Stimulated activated CD4-positive, alpha-beta T cell treated with anti-CD3 and anti-CD28 coated beads, Interleukin-1b, Interleukin-23, amount 100 ng/mL, for 24 hours (primary cell): ENCODE measurements around the gene SLC12A7.
A peak's percentile ranks its signal among the peaks of the same experiment; 100 is the strongest.
"Not testable (repeated sequence)": the region's sequence is repeated elsewhere in the genome, so short reads cannot be mapped to it uniquely, and the experiment has no call there.

ENCODE experiments used
- DNase-seq, 4 experiments: peaks; one replicate each; pipeline ENCODE4 v3.0.0-alpha.2; 2020; ENCODE audit warnings: low read depth in 4 of 4, low spot score in 1 of 4

Gene SLC12A7

DNA sequence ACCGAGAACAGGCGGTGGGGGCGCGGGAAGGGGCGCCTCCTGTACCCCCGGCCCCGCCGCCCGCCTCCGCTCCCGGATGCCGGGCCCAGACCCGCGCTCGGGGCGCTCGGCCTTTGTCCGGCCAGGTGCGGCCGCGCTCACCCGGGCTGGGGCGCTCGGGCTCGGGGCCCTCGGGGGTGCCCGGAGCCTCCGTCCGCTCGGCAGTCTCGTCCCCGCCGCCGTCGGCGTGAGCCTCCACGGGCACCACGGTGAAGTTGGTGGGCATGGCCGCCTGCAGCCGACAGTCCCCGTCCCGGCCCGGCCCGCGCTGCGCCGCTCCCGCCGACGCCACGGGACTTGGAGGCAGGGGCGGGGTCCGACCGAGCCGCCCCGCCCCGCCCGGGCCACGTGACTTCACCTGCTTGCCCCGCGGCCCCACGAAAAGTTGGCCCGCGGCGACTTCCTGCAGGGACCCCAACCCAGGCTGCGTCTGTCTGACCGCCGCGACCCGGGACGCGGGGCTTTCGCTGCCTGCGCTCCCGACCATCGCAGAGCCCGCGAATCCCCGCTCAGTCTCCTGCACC is at the start of gene SLC12A7:
TSS of gene SLC12A7 (minus strand) at position 337 of the 563 bp plus-strand sequence. CDS start at position 265, 72 bp downstream.
- peak; percentile 18 to 60 (median 44) for DNase-seq

DNA sequence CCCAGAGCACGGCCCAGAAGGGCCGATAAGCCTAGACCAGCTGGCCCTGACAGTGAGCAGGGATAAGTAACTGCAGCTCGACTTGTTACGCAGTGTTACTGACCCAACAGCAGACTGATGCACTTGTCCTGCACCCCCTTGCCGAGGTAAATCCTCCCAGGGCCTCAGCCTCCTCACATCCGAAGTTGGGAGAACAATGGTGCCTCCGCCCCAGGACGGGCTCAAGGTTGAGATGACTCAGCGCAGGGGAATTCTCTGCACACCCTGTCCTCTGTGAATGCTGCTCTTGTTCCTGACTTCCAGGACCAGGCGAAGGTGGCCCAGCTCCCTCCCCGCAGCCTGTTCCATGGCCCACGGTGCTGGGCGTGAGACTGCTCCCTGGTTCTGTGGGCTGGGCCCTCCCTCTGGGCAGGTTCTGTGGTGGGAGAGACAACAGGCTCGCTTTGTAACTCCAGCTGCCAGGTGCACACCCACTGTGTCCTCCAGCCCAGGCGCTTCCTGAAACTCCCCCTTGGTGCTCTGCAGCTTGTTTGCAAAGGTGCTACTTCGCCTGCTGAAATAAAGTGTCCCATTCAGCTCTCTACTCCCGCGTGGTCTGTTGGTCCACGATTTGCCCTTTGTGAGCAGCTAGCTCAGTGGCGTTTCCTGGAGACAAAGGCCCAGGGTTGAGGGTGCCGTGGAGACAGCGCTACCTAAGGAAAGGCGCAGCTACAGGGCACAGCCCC is 49.4 kb upstream of the SLC12A7 start:
- DNase-seq = no peak

DNA sequence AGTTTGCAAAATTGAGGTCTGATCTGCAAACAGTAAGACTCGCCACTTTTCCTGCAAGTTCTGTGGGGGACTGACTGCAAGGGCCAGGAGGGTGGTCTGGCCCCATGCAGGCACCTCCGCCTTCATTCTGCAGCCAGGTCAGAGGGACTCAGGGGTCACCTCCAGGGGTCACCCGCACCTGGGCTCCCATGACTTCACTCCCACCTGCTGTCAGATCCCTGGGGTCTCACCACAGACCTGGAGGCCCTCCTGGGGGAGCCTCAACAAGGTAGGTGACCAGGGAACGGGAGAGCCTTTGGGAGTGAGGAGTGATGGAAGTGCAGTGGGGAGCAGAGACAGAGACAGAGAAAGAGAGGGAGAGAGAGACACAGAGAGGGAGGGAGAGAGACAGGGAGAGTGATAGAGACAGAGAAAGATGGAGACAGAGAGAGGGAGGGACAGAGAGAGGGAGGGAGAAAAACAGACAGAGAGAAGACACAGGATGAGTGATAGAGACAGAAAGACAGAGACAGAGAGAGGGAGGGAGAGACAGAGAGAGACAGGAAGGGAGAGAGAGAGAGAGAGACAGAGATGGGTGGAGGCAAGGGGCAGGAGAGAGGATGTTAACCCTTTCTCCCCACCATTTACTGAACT is 48.0 kb upstream of the SLC12A7 start:
- DNase-seq = no peak

DNA sequence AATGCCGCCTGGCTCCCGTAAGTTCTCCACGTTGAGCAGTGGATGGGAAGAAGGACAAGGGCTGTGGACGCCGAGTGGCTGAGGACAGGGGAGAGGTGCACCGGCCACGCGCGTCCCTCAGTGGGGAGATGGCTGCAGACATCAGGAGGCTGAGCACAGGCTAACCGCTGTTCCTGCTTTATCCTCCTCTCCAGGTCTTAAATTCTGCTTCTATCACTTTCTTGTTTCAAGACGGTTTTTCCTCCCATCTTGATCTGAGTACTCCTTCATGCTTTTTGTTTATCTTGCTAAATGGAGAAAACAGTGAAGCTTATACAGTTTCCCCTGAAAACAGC is 47.4 kb upstream of the SLC12A7 start:
- DNase-seq = no peak

DNA sequence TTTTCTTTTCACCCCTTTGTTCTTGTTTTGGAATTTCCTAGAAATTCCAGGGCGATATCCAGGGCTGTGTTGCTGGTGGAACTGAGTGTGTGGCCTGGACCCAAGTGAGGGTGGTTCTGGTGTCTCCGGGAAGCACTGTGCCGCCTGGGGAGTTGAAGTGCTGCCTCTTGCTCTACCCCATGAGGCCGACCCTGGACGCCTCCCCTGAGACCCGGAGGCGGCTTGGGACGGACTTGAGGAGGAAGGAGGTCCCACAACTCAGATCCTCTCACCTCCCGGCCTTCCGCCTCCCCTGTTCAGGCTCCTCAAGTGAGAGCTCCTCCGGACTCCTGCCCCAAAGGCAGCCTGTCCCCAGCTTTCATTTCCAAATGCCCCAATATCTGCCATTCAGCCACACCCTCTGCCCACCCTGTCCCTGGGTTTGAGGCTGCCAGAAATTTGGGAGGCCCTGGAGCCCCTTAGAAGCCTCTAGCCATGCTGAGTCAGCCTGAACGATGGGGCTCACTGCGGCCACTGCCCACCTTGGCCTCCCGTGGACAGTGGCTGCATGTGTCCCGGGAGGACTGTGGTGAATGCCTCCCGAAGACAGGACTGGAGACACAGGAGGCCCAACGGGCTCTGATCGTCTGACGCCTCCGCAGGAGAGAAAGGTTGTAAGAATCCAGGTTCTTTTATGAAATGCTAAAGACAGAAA is 46.9 kb upstream of the SLC12A7 start:
- no peak for DNase-seq

DNA sequence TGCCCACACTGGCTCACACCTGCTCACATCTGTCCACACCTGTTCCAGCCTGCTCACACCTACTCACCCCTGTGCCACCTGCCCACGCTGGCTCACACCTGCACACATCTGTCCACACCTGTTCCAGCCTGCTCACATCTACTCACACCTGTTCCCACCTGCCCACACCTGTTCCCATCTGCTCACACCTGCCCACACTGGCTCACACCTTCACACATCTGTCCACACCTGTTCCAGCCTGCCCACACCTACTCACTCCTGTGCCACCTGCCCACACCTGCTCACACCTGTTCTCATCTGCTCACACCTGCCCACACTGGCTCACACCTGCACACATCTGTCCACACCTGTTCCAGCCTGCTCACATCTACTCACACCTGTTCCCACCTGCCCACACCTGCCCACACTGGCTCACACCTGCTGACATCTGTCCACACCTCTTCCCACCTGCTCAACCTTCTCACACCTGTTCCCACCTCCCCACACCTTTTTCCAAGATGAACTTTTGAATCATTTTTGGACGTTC is 45.7 kb upstream of the SLC12A7 start:
- not testable (repeated sequence) for DNase-seq

DNA sequence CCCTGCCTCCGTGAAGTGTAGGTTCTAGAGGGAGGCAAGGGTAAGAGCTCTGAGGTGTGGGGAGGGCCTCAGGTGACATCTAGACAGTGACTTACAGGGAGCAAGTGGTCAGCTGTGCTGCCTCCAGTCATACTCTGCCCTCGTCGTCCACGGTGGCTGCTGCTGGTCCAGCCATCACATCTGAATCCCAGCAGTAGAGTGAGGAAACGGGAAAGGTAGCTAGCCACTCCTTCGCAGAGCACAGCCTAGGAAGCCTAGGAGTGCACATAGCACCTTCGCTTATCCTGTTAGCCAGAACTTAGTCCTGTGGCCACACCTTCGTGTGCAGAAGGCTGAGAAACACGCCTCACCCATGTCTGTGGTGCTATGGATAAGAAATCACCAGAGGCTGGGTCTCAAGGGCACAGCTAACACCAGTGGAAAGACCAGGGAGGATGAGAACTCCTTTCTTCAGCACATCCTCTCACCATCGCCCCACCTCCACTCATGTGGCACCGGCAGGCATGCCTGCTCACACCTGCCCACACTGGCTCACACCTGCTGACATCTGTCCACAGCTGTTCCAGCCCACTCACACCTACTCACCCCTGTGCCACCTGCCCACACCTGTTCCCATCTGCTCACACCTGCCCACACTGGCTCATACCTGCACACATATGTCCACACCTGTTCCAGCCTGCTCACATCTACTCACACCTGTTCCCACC is 45.0 kb upstream of the SLC12A7 start:
- no peak for DNase-seq

DNA sequence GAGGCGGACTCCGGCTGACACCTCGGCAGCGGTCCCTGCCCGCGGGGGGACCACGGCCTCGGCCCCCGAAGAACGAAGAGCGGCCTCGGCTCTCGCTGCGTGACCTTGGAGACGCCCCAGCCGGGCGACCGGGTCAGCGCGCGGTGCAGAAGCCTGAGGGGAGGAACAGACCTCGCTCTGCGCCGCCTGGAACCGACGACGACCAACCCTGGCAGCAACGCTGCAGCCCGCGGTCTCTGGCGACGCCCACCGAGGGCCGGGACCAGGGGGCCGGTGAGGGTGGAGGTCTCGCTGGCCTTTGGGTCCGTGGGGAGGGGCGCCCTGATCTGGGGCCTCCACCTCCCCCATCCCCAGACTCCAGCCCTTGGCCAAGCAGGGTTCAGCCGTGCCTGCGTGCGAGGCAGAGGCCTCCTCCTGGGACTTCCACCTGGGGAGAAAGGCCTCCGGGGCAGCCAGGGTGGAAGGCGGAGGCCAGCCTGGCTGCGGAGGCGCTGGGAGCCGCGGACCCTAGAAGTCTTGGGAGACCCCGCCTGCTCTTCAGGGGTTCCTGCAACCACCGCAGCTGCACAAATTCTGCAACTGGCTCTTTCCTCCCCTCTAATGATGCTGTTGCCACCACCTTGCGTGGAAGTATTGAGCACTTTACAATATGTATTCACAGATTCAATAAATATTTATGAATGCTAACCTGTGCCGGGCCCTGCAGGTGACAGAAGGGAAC is 44.3 kb upstream of the SLC12A7 start:
- no peak for DNase-seq

DNA sequence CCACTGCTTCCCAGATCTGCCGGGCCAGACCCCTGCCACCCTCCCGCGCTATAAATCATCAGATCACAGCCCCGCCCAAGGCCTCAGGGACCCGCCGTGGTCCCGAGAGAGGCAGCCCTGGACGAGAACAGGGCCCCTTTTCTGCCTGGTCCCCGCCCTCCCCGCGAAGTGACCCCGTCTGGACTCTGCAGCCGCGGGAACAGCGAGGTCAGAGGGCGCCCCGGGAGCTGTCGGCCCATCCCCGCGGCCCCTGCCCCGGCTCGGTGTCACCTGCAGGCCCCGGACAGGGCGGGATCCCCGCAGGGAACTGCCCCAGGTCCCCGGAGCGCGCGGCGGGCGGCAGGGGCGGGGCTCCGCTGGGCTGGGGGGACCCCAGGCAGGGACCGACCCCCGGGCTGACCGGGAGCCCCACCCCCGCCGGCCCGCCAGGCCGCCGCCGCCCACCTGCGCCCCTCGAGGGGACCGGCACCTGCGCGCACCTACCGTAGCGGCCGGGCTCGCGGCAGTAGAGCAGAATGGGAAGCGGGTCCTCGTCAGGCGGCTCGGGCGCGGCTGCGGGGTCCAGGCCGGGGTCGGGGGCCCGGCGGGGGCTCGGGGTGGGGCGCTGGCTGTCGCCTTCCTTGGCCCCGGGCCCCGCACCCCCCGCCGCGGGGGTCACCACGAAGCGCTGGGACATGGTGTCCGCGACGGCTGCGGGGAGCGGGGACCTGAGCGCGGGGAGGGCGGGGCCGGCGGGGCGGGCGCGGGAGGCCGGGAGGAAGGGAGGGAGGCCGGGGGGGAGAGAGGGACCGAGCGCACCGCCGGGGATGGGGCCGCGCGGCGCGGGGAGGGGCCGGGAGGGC is 43.5 kb upstream of the SLC12A7 start:
- no peak for DNase-seq

DNA sequence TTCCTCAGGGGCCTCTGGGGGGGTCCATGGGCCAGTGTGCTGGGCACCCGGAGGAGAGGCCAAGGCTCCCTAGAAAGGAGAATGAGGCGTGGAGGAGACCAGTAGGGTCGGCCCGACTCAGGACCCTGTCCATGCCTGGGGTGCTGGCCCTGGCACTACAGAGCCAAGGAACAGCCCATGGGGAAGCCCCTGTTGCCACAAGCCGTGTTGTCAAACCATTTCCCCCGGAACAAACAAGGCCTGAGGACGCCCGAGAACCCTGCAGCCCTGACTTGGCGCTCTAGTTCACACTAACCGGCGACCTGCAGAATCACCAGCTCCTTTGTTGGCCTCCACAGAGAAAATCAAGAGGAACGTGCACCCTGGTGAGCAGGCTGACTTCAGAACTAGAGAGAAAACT is 41.6 kb upstream of the SLC12A7 start:
- no peak for DNase-seq

DNA sequence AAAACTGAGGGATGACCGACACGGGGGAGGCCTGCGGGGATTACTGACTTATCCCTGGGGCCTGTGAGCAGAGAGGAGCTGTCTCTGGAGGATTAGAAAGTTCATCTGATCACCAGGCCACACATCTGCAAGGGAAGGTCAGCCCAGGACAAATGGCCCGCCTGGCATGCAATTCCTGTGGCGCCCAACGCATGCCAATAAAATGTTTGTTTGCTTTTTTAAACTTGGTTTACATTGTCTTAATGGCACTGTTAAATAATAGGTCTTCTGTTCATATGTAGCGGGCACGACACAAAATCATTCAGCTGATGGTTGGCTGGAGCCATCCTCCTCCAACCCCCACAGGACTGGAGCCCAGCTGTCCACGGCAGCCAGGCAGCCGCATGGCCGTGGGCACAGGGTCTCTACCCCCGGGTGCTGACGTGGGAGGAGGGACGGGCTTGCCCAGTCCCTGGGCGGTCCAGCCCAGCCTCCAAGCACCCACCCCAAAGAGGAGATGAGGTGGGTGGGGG is 41.0 kb upstream of the SLC12A7 start:
- DNase-seq = no peak

DNA sequence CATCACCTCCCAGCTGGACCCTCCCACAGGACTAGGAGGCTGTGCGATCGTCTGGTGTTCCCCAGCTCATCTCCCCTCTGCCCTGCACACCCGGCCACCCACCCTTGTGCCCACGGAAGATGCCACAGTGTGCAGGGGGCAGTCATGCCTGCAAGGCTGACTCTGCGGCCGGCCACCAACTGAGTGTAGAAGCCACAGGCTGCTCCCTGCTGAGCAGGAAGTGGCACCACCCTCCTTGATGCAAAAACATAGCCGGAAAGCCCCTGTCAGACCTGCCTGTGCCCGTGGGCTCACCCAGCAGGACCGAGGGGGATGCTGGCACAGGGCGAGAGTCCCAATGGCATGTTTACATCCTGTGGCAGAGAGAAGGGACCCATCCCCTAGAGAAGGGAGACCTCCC is 40.3 kb upstream of the SLC12A7 start:
- no peak for DNase-seq

DNA sequence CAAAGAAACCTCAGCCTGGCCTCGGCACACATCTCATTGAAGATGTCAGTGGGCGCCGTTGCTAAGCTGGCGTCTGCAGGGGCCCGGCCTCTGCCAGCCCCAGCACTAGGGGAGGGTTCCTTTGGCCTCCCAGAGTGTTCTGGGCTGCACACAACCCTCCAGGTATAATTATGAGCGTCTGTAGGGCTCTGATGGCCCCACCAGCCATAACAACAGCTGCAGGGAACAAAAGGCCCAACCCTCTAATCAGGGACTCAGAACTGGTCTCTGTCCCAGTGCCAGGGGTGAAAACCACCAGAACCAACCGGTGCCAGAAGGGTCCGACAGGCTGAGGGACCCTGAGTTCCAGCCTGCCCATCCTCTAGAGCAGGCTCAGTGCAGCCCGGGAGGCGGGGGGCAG is 39.5 kb upstream of the SLC12A7 start:
- no peak for DNase-seq

DNA sequence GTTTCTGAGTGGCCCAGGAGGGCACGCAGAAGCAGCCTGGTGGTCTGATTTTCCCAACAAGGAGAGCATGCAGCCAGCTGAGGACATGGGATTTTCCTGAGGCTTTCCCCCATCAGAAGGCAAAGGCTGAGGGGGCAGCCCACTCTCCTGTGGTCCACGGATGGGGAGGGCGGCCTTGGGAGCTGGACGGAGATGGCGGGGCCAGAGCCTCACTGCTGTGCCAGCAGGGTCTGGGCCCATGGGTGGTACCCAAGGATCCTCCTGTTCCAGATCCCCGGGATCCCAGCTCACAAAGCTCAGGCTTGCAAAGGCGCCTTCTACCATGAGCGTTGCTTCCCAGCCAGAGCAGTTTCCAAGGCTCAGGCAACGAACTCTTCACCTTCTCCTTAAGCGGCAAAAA is 39.0 kb upstream of the SLC12A7 start:
- no peak for DNase-seq

DNA sequence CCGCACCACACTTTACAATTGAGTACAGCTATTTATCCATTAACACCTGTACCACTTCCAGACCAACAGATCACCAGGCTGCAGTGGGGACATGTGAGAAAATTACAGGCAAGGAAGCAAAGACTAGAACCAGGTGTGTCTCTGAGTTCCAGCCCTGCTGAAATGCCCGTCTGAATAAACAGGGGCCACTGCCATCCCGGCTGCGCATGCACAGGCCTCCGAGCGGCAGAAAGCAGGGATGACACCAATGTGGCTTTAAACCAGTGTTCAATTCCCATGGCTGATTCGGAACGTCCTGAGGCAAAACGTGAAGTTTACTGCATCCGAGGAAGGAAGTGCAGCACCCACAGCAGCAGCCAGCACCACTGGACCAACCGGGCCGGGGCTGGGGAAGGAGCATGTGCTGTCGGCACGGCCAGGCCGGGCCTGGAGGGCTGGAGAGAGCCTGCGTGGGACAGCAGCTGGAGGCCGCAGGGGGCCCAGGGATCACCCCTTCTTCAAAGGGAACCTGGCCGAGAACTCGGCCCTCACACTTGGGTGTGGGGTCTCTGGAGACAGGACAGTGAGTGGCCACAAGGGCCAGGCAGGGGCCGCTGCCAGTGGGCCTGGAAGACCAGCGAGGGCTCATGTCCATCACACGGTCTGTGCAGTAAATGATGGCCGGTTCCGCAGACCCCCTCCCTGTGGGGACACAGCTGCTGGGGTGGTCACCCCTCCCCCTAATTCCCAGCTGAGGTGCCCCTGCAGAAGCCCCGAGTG is 33.0 kb upstream of the SLC12A7 start:
- DNase-seq = no peak

DNA sequence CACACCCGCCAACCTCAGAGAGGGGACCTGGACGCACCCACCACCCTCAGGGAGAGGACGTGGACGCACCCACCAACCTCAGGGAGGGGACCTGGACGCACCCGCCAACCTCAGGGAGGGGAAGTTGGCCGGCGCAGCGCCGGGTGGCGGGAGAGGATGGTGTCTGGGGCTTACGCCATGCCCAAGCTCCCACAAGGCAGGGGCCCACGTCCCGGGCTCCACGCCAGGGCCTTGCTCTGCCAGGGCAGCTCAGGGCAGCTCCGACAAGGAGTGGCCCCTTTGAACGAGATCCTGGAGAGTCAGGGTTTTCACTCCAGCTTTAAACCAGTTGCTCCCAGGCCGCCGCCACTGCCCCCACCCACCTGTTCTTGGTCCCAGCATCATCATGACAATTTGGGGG is 32.2 kb upstream of the SLC12A7 start:
- no peak for DNase-seq

DNA sequence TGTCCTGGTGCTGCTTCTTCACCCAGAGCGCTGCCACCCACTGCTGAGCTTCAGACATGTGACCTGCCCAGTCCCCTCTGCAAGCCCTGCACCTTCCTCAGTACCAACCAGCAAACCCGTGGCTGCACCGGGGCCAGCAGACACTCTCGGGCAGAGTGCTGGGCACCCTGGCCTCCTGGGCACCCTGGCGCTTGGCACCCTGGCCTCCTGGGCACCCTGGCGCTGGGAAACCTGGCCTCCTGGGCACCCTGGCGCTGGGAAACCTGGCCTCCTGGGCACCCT is 31.7 kb upstream of the SLC12A7 start:
- no peak for DNase-seq

DNA sequence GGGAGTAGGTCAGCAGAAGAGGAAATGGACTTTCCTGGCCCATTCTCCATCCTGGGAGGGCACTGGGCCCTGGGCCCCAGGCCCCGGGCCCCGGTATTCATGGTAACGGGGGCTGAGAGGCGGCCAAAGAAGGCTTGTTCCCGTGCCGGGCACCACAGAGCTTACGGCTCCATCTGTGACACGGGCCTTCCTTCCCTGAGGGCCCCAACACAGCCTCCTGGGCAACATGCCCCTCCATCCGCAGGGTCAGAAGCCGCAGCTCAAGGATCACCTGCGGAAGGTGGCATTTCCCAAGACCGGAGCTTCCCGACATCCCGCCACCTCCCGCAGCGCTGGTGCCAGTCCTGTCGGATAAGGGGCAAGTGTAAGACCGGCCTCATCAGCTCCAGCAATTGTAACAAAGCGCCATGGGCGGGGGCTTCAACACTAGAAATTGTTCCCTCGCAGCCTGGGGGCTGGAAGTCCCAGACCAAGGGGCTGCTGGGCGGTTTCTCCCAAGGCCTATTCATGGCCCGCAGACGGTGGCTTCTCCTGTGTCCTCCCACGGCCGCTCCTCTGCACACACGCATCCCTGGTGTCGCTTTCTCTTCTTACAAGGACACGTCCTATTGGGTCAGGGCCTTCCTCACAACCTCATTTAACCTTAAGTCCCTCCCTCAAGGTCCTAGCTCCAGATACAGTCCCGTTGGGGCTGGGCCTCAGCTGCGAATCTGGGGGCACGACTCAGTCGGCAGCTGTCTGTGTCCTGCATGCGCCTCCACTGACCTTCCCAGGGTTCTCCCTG is 31.2 kb upstream of the SLC12A7 start:
- no peak for DNase-seq
